AG09309 (cell line): Measurements from ENCODE around the gene SPOCK2.

Source experiments
- DNase-seq: peaks from one replicate; pipeline ENCODE4 v3.0.0-alpha.2; 2010; ENCODE audit warnings: low read depth
- H3K4me3 ChIP-seq: 2 replicates; pipeline ENCODE4 v1.5.1; 2011; ENCODE audit warnings: mild to moderate bottlenecking, low read depth, low read length, moderate library complexity; ENCODE audit not compliant: control insufficient read depth
- CTCF ChIP-seq: IDR thresholded peaks from 2 replicates; pipeline ENCODE4 v1.5.1; 2011; ENCODE audit warnings: mild to moderate bottlenecking, low read depth, low read length, inconsistent platforms; ENCODE audit not compliant: insufficient read depth, control insufficient read depth; ENCODE audit errors: missing control alignments

Gene SPOCK2

GRCh38 chr10:72056932-72057751, 31.2 kb downstream of the SPOCK2 start:
- H3K4me3 ChIP-seq, result no peak overlapping the region
- DNase-seq, result no peak
- TF ChIP-seq CTCF, result no peak

GRCh38 chr10:72056113-72056512, 32.2 kb downstream of the SPOCK2 start:
- TF ChIP-seq CTCF, result no peak
- DNase-seq, result no peak
- H3K4me3 ChIP-seq, result no peak overlapping the region

- TF ChIP-seq CTCF, result no peak
- no peak for DNase-seq
- no peak overlapping the region for H3K4me3 ChIP-seq
Observed at GRCh38 chr10:72053690-72054089, 34.7 kb downstream of the SPOCK2 start.

GRCh38 chr10:72050873-72051272, 37.5 kb downstream of the SPOCK2 start:
- TF ChIP-seq CTCF, result no peak
- no peak for DNase-seq
- H3K4me3 ChIP-seq, result no peak overlapping the region

GRCh38 chr10:72049969-72050781, 38.2 kb downstream of the SPOCK2 start:
- no peak for DNase-seq
- no peak overlapping the region for H3K4me3 ChIP-seq
- TF ChIP-seq CTCF, result no peak

- no peak for TF ChIP-seq CTCF
- no peak overlapping the region for H3K4me3 ChIP-seq
- DNase-seq, result no peak
Observed at GRCh38 chr10:72049472-72049871, 38.9 kb downstream of the SPOCK2 start.
